Right forelimb (tissue), 1 donor: ENCODE data around the gene MAP3K3.
A peak's percentile ranks its signal among the peaks of the same experiment; 100 is the strongest.

Experiments used
- DNase-seq: peaks from one replicate; pipeline ENCODE4 v3.0.0-alpha.2; 2018

The MAP3K3 gene

DNA sequence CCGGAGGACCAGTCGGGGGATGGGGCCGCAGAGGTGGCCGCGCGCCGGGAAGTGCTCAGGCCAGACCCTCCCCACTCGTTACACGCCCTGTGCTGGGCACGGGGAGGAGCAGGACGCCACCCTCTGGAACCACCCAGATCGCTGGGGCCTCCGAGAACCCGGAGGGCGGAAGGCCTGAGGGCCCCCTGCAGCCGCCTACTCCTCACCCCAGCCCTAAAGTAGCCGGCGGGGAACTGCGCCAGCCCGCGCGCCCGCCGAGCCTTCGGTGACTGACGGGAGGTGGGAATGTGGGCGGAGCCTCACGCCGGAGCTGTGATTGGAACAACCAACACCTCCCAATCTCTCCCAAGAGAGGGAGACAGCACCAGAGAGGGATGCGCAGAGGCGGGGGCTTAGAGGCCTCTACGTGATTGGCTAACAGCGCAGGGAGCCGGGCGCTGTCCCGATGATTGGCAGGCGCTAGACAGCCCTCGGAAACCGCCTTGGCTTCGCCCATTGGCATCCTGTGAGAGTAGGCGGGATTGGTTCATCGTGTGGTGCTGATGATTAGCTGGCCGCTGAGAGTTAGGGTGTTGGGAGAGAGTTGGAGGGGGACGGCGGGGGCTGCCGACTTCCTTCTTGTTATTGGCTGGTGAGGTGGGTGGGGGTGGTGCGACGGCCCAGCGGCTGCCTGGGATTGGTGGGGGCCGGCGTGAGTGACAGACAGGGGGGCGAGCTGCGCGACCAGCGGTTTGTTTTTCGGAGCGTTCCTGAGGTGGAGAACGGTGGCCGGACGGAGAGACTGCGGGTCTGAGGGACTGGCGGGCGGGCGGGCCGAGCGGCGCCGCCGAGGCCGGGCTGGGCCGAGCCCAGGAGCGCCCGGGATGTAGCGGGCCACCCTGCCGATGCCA is at the start of gene MAP3K3:
Gene MAP3K3 (plus strand): TSS at position 734 of the 890 bp plus-strand sequence. CDS start 343 bp downstream, outside the sequence.
- DNase-seq: peak; percentile 98

DNA sequence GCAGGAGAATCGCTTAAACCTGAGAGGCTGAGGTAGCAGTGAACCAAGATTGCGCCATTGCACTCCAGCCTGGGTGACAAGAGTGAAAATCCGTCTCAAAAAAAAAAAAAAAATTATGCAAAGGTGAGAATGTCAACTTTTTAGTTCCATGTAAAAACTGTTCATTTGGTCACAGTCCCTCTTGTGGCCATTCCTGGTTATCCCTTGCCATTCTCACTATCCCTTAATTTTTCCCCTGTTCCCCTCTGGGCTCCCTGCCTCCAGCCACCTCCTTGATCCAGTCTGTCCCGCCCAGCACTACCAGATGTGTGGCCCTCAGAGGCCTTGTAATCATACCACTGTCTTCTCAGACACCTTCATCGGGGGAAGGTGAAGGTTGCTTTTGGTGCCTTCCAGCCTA is 48.6 kb upstream of the MAP3K3 start:
- no peak for DNase-seq

DNA sequence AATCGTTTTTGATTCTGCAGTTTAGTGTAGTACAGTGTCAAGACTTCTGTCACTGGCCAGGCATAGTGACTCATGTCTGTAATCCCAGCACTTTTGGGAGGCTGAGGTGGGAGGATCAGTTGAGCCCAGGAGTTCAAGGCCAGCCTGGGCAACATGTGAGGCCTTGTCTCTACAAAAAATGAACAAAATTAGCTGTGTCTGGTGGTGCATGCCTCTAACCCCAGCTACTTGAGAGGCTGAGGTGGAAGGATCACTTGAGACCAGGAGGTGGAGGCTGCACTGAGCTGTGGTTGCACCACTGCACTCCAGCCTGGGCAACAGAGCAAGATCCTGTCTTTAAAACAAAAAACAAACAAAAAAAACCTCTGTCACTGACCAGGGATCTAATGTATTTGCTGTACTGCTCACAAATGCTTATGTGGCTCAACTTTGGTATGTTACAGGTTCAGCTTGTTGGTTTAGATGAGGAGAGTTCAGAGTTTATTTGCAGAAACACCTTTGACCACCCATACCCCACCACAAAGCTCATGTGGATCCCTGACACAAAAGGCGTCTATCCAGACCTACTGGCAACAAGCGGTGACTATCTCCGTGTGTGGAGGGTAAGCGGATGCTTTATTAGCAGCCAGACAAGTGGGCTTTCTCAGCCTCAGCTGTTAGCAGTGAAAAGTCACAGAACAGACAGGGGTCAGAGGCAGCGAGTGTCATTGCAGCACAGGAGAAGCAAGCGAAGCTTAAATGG is 44.0 kb upstream of the MAP3K3 start:
- DNase-seq: no peak

DNA sequence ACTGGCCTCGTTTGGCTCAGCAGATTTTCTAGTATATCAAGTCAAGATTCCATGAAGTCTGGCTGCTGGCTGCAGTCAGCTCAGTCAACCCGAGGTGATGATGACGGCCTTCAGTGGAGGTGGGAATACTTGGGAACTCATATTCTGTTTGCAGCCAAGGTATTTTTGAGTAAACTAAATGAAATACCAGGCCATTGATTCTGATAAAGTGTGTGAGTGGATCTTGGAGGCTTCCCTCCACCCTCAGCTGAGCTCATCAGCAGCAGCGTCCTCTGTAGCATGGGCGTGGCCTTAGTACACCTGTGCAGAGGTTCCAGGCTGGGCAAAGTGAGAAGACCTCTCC is 43.5 kb upstream of the MAP3K3 start:
- no peak for DNase-seq

DNA sequence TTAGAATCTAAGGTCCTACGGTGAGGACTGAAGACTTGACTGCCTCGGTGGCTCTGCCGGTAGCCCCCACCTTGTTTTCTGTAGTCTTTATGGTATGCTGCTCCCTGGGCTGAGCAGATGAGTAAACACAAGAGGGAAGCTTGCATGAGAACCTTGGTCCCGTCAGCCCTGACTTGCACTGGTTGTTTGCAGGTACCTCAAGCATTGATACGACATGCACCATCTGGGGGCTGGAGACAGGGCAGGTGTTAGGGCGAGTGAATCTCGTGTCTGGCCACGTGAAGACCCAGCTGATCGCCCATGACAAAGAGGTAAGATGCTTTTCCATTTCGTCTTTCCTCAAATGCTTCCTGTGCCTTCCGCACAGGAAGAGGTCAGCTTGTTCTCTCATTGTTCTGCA is 42.6 kb upstream of the MAP3K3 start:
- DNase-seq: no peak

DNA sequence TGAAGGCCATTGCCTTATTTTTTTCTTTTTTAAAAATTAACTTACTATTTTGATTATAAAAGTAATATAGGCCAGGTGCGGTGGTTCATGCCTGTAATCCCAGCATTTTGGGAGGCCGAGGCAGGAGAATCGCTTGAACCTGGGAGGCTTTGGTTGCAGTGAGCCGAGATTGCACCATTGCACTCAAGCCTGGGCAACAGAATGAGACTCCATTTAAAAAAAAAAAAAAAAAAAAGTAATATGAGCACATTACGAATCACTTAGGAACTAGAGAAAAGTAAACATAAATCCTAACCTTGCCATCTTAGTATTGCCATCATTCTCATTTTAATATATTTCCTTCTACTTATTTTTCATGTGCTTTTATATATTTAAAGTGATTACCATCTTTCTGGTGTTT is 34.4 kb upstream of the MAP3K3 start:
- DNase-seq: no peak

DNA sequence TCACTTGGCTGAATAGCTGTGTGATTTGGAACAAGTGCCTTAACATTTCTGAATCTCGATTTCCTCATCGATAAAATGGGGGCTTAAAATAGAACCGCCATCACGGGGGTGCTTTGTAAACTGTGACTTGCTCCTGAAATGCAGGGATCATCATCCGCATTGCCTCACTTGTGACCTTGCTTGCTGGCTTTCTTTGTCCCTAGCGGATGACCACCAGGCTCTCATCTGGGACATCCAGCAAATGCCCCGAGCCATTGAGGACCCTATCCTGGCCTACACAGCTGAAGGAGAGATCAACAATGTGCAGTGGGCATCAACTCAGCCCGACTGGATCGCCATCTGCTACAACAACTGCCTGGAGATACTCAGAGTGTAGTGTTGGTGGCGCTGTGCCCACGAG is 33.4 kb upstream of the MAP3K3 start:
- DNase-seq: no peak

DNA sequence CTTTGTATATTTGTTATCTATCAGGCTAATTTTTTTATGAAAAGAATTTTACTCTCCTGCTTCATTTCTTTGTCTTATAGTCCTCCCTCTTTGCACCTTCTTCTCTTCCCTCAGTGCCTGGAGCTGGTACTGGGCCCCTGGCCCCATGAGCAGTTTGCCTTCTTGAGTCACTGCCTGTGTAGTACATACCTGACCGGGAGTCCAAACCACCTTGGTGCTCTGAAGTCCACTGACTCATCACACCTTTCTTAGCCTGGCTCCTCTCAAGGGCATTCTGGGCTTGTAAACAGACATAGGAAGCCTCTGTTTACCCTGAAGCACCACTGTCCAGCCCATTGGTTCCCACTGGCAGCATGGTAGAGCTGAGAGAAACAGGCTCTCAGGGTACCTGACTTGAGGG is 32.6 kb upstream of the MAP3K3 start:
- no peak for DNase-seq

DNA sequence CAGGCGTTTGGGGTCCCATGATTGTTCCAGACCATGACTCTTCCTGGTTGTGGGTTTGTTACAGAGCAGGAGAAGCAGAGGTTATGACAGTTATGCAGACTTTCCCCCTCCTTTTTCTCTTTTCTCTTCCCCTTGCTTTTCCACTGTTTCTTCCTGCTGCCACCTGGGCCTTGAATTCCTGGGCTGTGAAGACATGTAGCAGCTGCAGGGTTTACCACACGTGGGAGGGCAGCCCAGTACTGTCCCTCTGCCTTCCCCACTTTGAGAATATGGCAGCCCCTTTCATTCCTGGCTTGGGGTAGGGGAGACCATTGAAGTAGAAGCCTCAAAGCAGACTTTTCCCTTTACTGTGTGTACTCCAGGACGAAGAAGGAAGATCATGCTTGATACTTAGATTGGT is 29.4 kb upstream of the MAP3K3 start:
- DNase-seq: no peak

DNA sequence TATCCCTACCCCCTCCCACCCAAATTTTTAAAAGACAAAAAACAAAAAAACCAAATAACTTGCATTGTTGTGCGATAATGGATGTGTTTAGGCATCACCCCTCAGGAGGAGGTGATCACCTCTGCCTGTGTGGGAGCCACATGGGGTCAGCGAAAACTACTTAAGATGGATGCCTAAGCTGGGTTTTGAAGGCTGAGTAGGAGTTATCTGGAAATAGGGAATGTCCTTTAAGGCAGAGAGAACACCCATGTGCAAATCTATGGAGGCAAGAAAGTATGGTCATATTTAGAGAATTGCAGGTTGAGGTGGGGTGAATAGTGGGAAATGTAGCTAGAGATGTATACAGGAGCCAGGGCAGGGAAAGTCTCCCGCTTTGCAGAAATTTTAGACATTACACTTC is 27.1 kb upstream of the MAP3K3 start:
- no peak for DNase-seq

DNA sequence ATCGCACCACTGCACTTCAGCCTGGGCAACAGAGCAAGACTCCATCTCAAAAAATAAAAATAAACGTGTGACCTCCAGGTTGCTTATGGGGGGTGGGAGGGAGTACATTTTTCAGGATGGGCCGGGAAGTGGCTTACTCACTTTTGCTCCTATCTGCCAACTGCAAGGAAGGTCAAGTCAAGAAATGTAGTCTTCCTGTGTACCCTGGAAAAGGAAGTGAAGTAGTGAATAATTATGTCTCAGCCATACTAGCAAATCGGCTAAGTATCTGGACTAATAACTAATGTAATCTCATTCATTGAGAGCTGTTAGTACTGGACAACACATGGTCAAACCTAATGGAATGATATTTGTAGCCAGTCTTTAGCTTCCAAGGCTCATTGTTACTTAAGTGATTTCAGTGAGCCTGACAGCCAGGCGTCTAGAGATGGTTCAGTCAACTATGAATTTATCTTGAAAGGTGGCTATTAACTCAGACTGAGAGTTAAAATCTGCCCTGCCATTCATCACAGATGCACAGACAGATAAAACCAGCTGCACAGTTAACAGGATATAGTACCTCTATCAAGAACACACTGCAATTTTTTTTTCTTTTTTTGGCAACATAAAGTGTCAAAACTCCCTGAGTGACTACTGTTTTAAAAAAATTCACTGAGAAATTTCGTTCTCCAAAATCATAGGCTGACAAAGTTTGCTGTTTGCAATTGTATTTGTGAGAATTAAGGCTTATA is 25.2 kb upstream of the MAP3K3 start:
- DNase-seq: no peak

DNA sequence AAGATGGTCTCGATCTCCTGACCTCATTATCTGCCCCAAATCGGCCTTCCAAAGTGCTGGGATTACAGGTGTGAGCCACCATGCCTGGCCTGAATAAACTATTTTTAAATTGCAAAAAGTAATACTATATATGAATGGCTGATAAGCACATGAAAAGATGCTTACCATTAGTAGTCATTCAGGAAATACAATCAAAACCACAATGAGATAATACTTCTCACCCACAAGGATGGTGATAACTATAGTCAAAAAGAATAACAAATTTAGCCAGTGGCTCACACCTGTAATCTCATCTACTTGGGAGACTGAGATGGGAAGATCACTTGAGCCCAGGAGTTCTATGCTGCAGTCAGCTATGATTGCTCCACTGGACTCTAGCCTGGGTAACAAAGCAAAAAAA is 23.9 kb upstream of the MAP3K3 start:
- no peak for DNase-seq

DNA sequence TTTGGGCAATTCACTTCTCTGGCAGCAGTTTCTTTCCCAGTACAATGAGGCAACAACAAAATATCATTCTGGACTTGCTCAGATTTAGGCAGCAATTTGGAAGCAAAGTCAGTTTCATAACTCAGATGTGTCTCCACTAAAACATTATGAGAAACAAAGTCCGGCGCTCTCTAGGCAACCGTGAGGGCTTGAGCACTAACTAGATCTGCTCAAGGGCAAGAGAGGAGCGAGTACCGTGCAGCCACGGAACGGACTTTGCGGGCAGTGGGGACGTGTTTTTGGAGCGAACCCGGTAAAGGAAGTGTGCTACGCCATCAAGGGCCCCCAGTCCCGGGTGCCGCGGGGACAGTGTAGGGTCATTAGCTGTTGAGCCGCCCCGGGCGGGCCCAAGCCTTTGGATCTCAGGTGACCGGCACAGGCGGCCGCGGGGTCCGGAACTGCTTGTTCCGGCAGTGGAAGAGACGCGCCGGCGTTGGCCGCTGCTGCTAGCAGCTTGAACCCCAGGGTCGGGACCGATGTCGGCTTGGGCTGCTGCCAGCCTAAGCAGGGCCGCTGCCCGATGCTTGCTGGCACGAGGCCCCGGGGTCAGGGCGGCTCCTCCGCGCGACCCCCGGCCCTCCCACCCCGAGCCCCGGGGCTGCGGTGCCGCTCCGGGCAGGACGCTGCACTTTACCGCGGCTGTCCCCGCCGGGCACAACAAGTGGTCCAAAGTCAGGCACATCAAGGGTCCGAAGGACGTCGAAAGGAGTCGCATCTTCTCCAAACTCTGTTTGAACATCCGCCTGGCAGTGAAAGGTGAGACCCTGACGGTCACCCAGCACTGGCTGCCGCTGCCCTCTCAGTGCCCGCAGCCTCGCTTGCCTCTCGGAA is 21.4 kb upstream of the MAP3K3 start, which contains the start of gene TACO1:
Gene TACO1 (plus strand): TSS at position 327 of the 870 bp plus-strand sequence. CDS start 189 bp downstream, at position 516.
- DNase-seq: peak; percentile 91

DNA sequence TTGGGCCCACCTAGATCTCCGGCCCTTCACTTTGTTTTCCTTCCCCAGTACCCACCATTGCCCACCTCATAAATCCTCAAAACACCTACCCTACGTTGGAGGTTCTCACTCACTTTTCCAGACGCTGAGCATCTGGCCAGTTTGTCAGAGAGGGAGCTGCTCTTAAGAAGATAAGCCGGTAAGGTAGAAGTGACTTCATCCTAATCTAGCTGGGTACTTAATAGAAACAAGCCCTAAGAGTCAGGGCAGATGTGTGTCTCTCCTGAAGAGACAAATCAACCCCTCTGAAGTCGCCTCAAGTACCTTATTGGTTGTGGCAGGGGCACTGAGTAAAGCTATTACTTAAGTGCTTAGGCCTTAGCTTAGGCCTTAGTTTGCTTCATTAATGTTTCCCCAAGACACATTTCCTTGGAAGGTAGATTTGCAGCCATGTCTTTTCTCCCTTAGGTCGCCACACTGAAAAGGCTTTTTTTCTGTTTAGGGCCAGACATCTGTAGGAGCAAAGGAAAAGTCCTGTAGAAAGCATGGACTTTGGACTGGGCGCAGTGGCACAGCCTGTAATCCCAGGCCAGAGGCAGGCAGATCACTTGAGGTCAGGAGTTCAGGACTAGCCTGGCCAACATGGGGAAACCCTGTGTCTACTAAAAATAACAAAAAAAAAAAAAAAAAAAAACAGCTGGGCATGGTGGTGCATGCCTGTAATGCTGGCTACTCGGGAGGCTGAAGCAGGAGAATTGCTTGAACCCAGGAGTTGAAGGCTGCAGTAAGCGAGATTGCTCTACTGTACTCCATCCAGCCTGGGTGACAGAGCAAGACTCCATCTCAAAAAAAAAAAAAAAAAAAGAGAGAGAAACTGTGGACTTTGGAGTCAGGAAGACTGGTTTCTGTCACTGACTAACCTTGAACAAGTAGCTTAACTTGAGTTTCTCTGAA is 20.5 kb upstream of the MAP3K3 start:
- DNase-seq: no peak

DNA sequence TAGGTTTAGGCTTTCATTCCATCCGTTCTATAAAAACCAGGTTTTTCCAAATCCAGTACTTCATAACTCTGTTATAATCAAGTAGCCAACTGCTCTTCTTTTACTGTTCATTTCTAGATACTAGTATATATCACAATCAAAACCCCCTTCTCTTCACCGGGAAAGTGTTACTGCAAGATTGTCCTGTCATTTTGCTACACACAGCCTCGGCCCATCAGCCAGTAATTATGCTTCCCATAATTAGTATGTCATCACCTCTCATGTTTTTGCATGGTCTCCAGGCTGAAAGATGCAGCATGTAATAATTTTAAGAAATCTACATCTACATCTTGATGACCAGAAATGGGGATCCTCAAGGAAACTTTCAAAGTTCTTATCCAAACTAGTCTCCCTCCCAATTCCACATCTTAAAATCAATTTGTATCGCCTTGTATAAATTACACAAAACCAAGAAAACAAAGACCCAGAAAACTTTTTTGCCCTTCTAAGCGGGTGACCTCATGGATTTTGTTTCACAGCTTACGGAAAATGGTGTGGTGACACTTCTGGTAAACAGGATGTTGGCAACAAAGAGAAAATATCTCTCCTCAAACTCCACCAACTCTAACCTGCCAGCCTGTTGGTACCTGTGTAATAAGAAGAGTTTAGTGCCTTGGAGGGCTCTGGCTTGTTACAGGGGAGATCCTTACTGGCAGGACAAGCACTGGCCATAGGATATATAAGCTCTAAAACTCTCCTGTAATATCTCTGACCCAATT is 12.2 kb upstream of the MAP3K3 start:
- no peak for DNase-seq

DNA sequence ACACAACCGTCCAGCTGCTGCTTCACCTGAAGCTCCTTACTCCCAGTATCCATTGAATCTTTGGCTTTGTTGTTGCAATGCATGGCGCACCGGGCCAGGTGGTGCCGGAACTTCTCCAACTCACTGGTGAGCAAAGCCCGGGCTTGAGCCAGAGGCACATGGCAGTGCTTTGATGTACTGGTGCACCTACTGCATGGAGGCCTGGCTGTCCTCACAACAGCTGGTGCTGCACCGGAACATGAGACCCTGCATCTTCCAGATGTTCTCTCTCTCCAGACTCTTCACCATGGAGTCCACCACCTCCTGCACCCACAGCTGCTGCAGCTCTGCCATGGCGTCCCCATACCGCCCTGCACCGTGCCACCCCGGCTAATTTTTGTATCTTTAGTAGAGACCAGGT is 11.4 kb upstream of the MAP3K3 start:
- no peak for DNase-seq

DNA sequence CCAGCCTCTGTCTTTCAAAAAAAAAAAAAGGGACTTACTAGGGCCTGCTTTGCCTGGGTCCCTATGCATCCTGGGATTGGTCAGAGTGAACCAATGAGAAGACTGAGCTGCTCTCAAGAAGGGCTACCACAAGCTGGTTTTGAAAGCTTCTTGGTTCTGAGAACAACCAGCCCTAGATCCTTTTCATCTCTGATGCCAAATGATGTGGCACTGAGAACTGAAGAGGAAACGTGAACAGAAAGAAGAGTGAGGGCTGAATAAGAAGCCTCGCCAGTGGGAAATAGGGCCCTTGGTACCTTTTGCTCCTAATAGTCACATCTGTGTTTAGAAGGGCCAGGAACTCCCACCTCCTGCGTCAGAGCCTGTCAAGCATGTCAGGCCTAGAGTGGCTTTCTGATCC is 10.9 kb upstream of the MAP3K3 start:
- no peak for DNase-seq

DNA sequence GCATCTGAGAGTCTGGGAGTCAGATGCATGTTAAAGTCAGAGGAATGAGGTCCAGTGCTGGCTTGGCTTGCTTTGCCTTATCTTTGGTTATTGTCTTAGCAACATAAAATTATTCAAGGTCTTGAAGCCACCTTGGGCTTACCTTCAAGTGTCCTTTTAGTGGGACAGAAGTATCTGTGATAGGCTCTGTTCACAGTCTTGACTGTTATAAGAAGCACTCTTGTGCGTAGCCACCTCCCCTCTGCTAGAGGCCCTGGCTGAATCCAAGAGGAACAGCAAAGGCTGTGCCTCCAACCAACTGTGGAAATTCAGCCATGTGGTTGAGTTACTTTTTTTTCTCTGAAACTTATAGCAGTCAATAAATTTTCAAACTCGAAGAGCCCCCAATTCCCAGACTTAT is 8.6 kb upstream of the MAP3K3 start:
- DNase-seq: no peak

DNA sequence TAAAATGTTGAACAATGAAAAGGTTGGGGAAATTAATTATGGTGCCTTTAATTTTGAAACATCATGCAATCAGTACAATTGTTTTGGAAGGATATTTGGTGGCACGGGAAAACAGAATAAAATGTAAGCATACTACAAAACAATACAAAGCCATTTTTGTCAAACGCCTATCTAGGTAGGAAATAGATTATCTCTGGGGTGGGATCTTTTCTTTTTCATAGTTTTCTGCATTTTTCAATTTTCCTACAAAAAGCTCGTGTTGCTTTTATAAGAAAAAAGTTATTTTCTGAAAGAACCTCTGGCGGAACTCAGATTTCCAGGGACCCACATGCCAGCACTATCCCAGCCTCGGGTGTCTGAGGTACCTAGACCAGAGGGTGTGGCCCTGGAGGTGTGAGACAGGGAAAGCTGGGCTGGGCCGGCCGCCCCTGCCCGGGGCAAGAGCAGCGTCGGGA is 961 bp upstream of the MAP3K3 start:
- no peak for DNase-seq
